Inflammatory macrophage (primary cell): ENCODE measurements around the gene UTF1.

Experiments used
- DNase-seq, 2 donors: peaks; one replicate each; pipeline ENCODE4 v3.0.0-alpha.2; 2020 to 2022
- total RNA-seq, 18 experiments: gene quantifications; one replicate each; lab custom pipeline; 2026; ENCODE audit warnings: mixed read lengths in 6 of 18, inconsistent platforms in 2 of 18; lab: John Stamatoyannopoulos, UW

Gene UTF1, protein sequence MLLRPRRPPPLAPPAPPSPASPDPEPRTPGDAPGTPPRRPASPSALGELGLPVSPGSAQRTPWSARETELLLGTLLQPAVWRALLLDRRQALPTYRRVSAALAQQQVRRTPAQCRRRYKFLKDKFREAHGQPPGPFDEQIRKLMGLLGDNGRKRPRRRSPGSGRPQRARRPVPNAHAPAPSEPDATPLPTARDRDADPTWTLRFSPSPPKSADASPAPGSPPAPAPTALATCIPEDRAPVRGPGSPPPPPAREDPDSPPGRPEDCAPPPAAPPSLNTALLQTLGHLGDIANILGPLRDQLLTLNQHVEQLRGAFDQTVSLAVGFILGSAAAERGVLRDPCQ
- 0 to 0.04 (median 0) reads per million in 18 experiments for total RNA-seq

DNA sequence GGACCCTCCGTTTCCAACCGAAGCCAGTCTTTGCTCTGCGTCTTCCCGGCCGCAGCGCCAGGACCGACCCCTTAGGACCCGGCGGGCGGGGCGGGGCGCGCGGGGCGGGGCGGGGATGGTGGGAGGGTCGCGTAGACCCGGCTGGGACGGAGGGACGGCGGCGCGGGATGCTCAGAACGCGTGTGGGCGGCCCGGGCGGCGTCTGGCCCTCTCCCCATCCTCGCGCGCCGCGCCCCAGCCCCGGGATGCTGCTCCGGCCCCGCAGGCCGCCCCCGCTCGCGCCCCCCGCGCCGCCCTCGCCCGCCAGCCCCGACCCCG is at the start of gene UTF1:
UTF1 (plus strand) TSS at position 174 of the 318 bp plus-strand sequence; CDS start at position 246, 72 bp downstream.
- no peak for DNase-seq

DNA sequence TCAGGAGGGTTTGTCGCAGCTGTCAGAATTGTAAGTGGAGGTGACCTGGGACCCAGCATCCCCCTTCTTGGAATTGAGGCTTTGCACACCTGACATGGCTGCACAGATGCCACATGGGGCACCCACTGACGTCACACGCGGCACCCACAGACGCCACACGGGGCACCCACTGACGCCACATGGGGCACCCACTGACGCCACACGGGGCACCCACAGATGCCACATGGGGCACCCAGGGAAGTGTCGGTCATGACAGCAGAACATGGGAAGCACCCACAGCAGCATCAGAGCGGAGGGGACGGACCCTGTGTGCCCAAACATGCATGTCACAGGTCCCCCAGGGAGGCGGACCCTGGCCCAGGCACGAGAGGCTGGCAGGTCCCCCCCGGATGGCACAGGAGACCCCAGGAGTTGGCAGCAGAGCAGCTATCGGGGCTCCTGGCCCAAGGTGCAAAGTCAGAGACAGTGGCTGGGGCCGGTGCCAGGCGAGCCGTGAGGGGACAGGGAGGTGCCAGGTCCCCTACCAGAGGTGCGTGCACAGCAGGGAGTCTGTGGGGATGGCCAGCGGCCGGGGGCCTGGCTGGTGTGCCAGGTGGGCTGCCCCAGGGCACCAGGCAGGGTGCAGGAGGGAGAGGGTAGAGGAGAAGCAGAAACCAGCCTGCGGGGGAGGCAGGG is 48.9 kb upstream of the UTF1 start:
- DNase-seq, result no peak

DNA sequence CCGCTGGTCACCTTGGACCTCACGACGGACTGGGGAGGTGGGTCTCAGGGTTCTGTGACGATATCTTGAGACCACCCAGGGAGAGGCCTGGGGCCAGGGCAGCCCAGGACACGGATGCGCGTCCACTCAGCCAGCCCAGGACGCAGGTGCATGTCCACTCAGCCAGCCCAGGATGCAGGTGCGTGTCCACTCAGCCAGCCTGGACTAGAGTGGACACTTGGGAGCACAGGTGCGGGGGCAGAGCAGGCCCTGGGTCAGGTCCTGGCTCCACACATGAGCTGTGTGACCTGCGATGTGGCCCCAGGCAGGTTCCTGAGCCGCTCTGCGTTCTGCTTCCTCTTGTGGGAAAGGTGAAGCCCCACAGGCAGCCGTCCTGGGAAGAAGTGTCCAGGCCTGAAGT is 47.8 kb upstream of the UTF1 start:
- DNase-seq, result no peak

DNA sequence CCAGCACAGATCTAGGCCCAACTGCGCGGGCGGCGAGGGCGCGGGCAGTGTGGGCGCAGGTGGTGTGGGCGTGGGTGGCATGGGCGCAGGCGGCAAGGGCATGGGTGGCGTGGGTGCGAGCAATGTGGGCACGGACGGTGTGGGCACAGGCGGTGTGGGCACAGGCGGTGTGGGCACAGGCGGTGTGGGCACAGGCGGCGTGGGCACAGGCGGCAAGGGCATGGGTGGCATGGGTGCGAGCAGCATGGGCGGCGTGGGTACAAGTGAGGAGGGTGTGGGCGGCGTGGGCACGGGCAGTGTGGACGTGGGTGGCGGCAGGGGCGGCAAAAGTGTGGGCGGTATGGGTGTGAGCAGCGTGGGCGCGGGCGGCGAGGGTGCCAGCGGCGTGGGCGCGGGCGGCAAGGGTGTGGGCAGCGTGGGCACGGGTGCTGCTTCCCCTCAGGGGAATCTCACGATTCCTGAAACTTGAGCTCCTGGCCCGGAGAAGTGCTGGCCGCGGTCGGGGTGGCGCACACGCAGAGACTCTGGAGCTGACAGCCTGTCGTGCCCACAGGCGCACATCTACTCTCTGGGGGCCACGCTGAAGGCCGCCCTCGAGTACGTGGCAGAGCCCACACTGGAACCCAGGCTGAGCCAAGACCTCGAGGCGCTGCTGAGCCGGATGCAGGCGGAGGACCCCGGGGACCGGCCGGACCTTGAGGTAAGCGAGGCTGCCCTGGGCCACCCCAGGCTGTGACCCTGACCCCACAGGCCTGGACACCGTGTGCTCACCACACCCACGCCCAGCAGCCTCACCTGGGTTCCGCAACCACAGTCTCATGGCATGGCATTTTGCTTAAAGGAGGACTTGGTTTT is 47.0 kb upstream of the UTF1 start:
- DNase-seq, result no peak

DNA sequence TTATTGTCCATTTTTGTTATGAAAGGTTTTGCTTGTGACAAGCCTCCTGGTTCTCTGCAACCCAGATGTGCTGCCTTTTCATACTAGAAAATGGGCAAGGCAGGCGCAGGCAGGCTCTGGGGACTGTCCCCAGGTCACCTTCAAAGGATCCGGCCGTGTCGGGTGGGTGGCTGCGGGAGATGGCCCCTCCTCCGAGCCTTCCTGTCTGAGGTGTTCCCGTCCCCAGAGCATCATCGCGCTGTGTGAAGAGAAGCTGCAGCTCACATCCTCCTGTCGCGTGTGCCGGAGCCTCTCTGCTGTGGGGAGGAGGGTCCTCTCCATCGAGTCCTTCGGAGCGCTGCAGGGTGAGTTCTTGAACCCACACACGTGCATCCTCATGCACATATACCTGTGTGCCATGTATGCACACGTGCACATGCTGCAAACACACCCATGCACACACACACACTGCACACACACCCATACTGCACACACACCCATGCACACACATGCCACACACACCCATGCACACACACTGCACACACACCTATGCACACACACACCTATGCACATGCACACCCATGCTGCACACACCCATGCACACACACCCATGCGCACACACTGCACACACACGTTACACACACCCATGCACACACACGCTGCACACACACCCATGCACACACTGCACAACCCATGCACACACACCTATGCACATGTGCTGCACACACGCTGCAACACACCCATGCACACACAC is 46.2 kb upstream of the UTF1 start:
- no peak for DNase-seq

DNA sequence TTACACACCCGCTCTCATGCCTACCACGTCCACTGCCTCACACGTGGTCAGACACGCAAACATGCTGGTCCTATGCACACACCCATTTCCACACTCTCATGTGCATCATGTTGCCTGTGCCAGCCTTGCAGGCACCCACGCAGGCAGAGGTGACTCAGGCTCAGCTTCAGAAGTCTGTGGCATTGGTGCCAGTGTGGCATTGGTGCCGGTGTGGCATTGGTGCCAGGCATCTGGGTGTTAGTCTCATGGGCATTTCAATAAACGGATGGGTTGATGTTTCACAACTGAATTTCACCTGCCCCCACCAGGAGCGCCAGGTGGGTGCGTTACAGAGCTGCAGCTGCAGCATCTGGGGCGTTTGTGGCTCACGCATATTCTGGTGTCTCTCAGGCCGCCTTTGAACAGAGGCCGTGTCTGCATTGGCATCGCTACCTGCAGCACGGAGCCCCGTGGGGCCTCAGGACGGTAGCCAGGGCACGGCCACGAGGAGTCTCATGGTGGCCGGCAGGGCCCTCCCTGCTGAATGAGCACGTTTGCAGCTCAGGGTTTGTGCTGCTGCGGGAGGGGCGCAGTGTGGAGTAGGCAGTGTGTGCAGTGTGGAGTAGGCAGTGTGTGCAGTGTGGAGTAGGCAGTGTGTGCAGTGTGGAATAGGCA is 45.3 kb upstream of the UTF1 start:
- DNase-seq, result no peak

DNA sequence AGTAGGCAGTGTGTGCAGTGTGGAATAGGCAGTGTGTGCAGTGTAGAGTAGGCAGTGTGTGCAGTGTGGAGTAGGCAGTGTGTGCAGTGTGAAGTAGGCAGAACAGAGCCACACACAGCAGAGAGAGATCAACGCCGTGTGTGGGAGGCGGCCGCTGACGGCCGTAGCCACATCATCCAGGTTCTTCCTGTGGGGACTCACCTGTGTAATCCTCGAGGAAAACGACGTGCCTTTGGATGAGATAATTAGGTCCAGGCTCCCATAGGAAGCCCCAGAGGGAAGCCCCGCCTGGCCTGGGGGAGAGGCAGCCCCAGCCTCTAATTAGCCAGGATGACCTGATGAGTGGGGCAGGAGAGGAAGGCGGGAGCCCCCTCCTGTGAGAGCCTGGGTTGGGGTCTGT is 44.6 kb upstream of the UTF1 start:
- no peak for DNase-seq

DNA sequence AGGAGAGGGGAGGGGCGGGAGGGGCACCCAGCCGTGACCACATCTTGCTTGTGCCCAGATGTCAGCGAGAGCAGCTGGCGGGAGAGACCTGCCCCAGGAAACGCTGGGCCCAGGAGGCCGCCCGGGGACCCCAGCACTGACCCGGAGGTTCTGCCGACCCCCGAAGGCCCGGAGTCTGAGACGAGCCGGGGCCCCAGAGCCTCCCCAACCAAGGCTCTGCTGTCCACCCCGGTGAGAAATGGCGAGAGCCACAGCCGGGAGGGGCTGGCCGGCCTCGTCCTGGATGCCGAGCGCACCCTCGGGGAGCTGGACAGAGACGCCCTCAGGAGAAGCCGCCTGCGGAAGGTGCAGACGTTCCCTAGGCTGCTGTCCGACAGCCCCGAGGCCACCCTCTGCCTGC is 44.1 kb upstream of the UTF1 start:
- no peak for DNase-seq

DNA sequence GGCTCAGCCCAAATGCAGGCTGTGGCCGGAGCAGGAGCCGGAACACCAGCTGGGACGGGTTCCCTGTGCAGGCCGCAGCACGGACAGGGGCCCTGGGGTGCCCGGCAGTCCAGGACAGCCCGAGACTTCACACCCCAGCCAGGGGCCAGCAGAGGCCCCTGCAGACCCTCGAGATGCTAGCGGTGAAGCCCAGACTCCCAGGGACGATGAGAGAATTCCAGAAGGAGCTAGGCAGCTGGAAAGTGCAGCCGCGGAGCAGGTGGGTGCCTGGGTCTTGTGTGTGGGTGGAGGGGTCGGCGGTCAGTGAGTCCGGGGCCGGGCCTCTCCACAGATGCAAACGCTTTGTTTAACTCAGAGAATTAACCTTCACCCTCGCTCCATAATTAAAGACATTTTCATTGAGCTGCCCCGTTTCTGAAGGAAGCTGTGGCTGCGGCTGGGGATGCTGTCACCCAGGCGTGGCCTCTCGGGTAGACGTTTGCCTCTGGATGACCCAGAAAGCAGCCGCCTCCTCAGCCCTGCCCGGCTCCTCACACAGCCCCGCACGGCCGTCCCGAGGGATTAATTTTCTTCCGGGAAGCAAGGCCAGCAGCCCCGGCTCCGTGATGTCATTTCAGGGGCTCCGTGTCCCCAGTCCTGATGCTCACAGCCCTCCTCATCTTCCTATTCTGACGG is 43.5 kb upstream of the UTF1 start:
- DNase-seq, result no peak

DNA sequence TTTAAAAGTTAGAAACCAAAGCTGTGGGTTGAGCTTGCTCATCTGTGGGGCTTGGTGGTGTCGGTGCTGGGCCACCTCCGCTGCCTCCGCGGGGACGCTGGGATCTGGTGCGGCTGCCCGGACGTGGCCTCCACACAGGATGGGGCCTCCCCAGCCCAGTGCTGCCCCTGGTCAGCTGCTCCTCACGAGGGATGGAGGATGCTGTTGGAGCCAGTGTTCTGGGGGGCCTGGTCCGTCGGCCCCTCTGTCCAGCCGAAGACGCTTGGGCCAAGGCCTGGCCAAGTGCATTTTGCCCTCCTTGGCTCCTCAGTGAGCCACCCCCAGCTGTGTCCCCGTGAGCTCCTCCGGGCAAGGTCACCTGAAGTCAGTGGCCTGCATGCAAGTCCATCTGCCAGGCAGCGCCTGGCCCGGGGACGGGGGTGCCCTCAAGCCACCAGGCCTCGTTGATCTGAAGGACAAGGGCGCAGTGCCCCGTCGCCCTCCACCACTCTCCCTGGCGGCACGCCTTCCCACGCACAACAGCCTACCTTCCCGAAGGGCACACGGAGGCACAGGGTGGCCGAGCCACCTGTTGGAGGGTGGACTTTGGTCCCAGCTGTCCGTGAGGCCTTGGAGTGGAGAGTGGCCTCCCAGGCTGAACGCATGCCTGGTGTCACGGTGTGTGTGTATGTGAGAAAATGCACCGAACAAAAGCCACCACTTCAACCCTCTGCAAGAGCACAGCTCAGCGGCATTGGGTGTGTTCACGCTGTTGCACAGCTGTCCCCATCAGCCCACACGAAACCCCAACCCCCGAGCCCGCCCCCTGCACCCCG is 42.7 kb upstream of the UTF1 start:
- no peak for DNase-seq

DNA sequence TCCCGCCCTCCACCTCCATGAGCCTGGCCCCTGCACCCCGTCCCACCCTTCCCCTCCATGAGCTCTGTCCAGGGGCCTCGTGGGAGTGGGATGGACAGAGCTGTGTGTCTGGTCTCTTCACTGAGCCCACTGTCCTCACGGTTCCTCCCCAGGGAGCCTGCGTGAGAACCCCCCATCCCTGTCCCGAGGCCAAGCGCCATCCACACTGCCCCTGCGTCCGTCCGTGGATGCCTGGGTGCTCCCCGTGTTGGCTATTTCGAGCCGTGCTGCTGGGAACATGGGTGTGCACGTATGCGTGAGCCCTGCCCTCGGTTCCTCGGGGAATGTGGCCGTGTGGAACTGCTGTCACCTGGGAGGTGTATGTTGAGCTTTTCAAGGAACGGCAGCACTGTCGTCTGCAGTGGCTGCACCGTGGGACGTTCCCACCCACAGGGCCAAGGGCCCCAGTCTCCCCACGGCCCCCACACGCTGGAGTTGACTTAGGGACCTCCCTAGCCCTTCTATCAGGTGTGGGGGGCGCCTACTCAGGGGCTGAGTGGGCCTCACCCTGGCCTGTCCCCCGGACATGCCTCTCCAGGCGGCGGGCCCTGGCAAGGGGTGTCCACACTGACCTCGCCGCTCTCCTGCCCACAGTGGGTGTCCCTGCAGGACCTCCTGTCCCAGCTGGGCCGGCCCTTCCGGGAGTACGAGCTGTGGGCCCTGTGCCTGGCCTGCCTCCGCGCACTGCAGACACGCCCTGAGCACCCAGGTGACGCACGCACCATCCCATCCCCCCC is 41.9 kb upstream of the UTF1 start:
- DNase-seq, result no peak

DNA sequence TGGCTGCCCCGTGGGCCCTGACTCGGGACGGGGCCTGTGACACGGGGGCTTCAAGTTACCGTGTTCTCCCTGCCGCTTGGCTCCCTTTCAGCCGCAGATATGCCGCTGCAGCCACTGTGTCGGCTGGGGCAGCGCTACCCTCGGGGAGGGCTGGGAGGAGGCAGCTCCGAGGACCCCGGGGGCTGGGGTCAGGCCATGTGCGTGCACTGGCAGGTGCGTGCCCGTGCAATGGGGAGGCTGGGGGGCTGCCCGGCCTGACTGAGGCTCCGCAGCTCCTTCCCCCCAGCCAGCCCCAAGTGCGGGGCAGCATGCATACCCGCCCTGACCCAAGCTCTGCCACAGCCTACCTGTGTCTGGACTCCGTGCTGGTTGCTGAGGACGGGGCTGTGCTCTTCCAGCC is 40.8 kb upstream of the UTF1 start:
- no peak for DNase-seq

DNA sequence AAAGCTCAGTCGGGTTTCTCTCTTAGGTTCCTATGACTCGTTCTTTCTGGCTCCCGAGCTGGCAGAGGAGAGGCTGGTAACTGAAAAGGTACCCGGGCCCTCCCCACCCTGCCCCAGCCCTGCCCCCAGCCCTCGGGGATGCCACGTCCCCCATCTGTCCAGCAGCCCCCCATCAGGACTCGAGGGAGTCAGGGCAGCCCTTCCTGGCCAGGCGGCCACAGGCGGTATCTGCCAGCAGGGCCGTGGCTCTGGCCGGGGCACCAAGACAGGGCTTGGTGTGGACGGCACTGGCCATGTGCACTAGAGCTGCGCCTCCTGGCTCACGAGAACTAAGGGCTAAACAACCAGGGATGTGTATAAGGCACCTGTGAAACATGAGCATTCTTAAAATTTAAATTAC is 40.3 kb upstream of the UTF1 start:
- DNase-seq, result no peak

DNA sequence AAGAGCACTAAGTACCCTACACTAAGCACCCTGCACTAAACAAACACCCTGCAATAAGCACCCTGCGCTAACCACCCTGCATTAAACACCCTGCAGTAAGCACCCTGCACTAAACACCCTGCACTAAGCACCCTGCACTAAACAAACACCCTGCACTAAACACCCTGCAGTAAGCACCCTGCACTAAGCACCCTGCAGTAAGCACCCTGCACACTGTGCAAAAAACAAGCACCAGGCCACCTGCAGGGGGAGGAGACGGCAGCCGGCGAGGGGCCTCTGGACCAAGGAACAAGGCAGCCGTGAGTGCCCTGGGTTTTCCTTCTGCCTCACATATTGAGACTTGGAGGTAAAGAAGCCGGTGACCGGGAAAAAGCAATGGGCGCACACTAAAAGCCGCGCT is 39.8 kb upstream of the UTF1 start:
- no peak for DNase-seq

DNA sequence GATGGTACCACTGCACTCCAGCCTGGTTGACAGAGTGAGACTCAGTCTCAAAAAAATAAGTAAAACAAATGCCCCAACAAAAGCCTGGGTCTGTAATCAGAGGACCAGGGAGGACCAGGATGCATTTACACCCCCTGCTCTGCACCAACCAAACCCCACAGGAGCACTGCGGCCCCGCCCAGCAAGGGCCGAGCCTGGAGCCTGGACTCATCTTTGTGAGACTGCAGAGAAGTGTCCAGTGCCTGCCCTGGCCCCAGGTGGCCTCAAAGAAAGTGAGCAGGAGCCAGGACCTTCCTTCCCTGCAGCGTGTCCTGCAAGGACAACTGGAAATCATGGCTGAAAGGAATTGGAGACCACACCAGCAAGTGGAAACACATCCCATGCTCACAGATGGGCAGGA is 38.4 kb upstream of the UTF1 start:
- DNase-seq, result no peak

DNA sequence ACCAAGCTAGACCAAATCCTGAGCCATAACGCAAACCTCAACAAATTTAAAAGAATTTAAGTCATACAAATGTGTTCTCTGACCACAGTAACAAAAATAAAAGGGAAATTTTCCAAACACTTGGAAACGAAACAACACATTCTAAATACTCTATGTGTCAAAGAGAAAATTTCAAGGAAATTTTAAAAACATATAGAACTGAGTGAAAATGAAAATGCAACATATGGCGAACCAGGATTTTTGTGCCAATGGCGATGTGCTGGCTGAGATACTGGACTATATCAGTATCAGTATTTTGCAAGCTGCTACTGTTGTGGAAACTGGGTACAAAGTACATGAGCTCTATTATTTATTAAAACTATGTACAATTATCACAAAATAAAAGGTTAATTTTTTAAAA is 35.9 kb upstream of the UTF1 start:
- no peak for DNase-seq

DNA sequence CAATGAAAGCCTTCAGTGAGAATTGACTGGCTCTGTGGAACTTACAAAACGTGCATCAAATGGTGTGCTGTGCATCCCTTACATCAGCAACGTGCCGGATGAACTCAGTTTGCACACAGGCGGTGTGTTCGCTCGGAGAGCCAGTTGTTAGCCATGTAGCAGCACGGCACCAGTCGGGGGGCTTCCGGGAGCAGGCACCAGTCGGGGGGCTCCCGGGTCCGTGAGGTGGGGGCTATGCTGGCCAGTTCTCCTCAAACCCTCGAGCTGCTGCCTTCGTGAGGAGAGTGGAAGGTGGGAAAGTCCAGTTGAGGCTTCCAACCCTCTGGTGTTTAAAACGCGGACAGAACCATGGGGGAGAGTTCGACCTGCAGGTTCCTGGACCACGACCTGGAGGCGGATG is 34.9 kb upstream of the UTF1 start:
- no peak for DNase-seq

DNA sequence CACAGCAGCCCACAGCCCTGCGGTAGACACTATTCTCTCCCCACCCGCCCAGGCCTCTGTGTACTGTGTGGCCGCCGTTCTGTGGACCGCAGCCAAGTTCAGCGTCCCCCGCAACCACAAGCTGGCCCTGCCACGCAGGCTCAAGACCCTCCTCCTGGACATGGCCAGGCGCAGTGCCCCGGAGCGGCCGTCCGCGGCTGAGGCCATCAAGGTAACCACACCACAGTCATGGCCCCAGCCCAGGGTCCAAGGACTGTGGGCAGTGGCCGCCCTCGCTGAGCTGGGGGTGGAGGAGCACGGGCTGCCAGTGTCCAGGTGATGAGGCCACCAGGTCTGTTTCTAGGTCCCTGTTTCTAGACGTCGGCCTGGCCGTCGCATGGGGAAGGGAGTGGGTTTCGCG is 34.4 kb upstream of the UTF1 start:
- DNase-seq, result no peak

DNA sequence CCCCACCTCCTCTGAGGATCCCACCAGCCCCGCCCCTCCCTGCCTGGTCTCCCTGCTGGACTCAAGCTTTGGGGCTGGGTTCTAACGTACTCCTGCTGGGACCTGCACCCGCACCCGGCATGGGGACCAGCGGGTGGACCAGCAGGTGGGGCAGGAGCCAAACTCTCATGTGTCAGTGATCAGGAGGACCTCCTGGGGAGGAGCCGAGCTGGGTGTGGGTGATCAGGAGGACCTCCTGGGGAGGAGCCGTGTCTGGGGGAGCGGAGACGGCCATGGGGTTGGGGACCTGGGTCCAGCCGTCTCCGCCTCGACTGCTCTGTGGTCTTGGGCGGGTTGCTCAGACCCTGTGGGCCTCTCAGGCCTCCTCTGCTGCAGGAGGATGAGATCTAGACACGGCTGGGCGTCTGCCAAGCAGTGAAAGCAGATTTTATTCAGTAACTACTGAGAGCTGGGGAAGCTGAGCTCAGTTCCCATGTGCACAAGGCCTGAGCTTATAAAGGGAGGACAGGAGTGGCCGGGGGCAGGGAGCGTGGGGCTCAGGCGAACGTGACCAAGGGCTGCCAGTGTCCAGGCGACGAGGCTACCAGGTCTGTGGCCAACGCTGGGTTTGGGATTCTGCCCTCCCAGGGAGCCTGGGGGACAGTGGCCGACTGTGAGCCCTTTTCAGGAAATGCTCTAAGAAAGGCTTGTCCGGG is 33.6 kb upstream of the UTF1 start:
- no peak for DNase-seq
